OCI-LY7 (cell line): Measurements from ENCODE around the gene BMS1.

Experiments used
- CTCF ChIP-seq: fragments of 200-600 bp; sonication (generic); conservative IDR thresholded peaks from 2 replicates; pipeline ENCODE4 v1.5.1; 2014; ENCODE audit warnings: mild to moderate bottlenecking, antibody characterized with exemption, low read length, moderate library complexity, mixed read lengths
- EZH2phosphoT487 ChIP-seq: fragments of 200-600 bp; sonication (generic); IDR thresholded peaks from 2 replicates; pipeline ENCODE4 v1.6.1; 2018; ENCODE audit warnings: low read depth, borderline replicate concordance, mild to moderate bottlenecking, mixed run types, antibody characterized with exemption, low read length, moderate library complexity, mixed read lengths

- TF ChIP-seq CTCF (no peak), EZH2phosphoT487 (no peak)
These were observed 570 bp downstream of the BMS1 start for GRCh38 chr10:42783181-42783549.
